Lung (tissue), 12 donors: ENCODE measurements around the gene DHX9. TPM values are rescaled to one million over a fixed set of nuclear protein-coding genes. Genes with fewer than 3 reads are reported as not detected.

ENCODE experiments used
- ATAC-seq: fragments of 200-7000 bp; cut with Tn5 transposase; one replicate; pipeline ENCODE4 v1.9.1; 2020; ENCODE audit warnings: moderate number of reproducible peaks; ENCODE audit not compliant: insufficient read depth, low FRiP score
- DNase-seq, 3 donors: peaks; one replicate each; pipeline ENCODE4 v3.0.0-alpha.2; 2013 to 2017
- H3K27ac ChIP-seq, 2 donors: one replicate each; pipeline ENCODE4 v1.5.1; 2013; ENCODE audit warnings: mild to moderate bottlenecking in 2 of 2, moderate library complexity in 2 of 2, control low read depth in 1 of 2, inconsistent platforms in 1 of 2, low read depth in 1 of 2, low read length in 1 of 2
- H3K27me3 ChIP-seq, 3 donors: one replicate each; pipeline ENCODE4 v1.5.1; 2013; ENCODE audit warnings: low read length in 2 of 3; ENCODE audit not compliant: control insufficient read depth in 3 of 3, insufficient read depth in 3 of 3
- H3K36me3 ChIP-seq, 4 donors: one replicate each; pipeline ENCODE4 v1.5.1; 2013; ENCODE audit warnings: low read length in 4 of 4, mild to moderate bottlenecking in 1 of 4, moderate library complexity in 1 of 4; ENCODE audit not compliant: control insufficient read depth in 4 of 4, insufficient read depth in 4 of 4
- H3K4me1 ChIP-seq, 5 donors: one replicate each; pipeline ENCODE4 v1.5.1; 2013; ENCODE audit warnings: low read length in 5 of 5, mild to moderate bottlenecking in 2 of 5, moderate library complexity in 1 of 5; ENCODE audit not compliant: control insufficient read depth in 5 of 5, insufficient read depth in 5 of 5
- H3K4me3 ChIP-seq: one replicate; pipeline ENCODE4 v1.5.1; 2013; ENCODE audit warnings: mild to moderate bottlenecking, control low read depth, moderate library complexity
- H3K9ac ChIP-seq, 2 donors: one replicate each; pipeline ENCODE4 v1.5.1; 2013; ENCODE audit warnings: low read length in 2 of 2, control low read depth in 1 of 2; ENCODE audit not compliant: insufficient read depth in 1 of 2
- H3K9me3 ChIP-seq, 4 donors: one replicate each; pipeline ENCODE4 v1.5.1; 2013; ENCODE audit warnings: low read length in 3 of 4, mild to moderate bottlenecking in 1 of 4, moderate library complexity in 1 of 4; ENCODE audit not compliant: control insufficient read depth in 4 of 4, insufficient read depth in 3 of 4
- WGBS, 2 donors: extraction: QIAGEN DNeasy Blood & Tissue Kit; methylation state at CpG; one replicate each; pipeline ENCODE4 v1.1.7; 2013; 5-methylcytosine and 5-hydroxymethylcytosine counted together
- polyA plus RNA-seq, 2 donors: library from polyadenylated mRNA; stranded (reverse); fragments of 200-250 nt; gene quantifications; one replicate each; pipeline ENCODE4 v1.2.1, GENCODE V29; 2013
- total RNA-seq, 2 donors: library from RNA; depleted of rRNA in 1 of 2; stranded (reverse); fragments of >200 nt in 1 of 2; gene quantifications; one replicate each; pipeline ENCODE4 v1.2.1, GENCODE V29; 2014 to 2021
- TF ChIP-seq, protein P1 (sequence below): IDR thresholded peaks from 2 replicates; pipeline ENCODE4 v1.5.1; 2012; ENCODE audit warnings: mild to moderate bottlenecking; ENCODE audit errors: control extremely low read depth, extremely low read depth
- donor health status: control.
- donor health status: control.
- donor health status: Bipolar disorder and iron deficiency.
- donor health status: healthy.
- donor health status: DM: yes; HTN: yes; CAD: no.

The DHX9 gene
- total and polyA plus RNA-seq, 4 donors, result 55.5 to 157 (median 114) TPM

DNA sequence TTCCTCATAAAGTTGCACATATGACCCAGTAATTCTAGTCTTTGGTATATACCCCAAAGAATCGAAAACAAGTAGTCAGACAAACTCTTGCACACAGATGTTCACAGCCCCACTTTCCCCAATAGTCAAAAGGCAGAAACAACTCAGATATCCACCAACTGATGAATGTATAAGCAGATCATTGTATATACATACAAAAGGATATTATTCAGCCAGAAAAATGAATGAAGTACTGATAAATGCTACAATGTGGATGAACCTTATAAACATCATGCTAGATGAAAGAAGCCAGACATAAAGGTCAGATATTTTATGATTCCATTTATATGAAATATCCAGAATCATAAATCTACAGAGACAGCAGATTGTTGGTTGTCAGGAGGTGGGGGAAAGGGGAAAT is 86.5 kb downstream of the DHX9 start:
- ATAC-seq (no peak), DNase-seq (no peak)
- H3K9ac ChIP-seq, result no peak overlapping the region
- 85 to 93% methylated on average over 1 of the region's 1 CpG for WGBS, 2 donors
- no peaks in the 10 kb centered on the region for H3K9me3 ChIP-seq
- TF ChIP-seq, protein P1, sequence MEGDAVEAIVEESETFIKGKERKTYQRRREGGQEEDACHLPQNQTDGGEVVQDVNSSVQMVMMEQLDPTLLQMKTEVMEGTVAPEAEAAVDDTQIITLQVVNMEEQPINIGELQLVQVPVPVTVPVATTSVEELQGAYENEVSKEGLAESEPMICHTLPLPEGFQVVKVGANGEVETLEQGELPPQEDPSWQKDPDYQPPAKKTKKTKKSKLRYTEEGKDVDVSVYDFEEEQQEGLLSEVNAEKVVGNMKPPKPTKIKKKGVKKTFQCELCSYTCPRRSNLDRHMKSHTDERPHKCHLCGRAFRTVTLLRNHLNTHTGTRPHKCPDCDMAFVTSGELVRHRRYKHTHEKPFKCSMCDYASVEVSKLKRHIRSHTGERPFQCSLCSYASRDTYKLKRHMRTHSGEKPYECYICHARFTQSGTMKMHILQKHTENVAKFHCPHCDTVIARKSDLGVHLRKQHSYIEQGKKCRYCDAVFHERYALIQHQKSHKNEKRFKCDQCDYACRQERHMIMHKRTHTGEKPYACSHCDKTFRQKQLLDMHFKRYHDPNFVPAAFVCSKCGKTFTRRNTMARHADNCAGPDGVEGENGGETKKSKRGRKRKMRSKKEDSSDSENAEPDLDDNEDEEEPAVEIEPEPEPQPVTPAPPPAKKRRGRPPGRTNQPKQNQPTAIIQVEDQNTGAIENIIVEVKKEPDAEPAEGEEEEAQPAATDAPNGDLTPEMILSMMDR, result no peak
- H3K4me3 ChIP-seq, result no peak overlapping the region
- H3K27me3 ChIP-seq, result no peaks in the 10 kb centered on the region
- H3K4me1 ChIP-seq, result no peaks in the 10 kb centered on the region
- H3K27ac ChIP-seq, result no peak overlapping the region
- H3K36me3 ChIP-seq, result no peaks in the 10 kb centered on the region

DNA sequence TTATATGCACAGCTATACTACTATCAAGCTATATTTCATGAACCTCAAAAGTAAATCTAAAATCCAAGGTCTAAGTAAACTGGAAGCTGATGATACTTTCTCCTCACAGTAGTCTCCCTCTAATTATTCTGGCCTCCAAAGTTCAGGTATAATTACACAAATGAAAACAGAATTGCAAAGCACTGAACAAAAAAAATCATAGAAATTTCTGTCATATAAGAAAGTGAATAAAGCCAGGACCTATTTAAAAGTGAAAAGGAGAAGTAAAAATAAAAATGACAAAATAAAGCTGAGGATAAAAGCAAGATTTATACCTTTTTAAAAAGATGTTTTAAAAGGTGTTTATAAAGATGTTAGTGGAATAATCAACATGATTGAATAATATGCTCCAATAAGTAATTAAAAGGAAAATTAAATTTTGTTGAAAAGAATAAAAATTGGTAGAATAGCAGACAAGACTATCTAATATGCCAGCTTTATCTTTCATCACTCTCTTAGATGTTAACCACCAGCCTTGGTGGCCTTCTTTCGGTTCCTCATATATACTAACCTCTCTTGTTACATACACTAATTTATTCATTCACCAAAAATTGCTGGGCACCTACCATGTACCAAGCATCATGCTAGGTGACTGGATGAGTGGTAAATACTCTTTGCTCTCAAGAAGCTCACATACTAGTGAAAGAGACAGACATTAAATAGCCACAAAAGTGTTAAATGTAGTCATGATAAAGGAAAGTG is 88.7 kb downstream of the DHX9 start:
- no peaks in the 10 kb centered on the region for H3K36me3 ChIP-seq
- H3K4me1 ChIP-seq, result no peaks in the 10 kb centered on the region
- DNase-seq, result no peak
- TF ChIP-seq, protein P1, result no peak
- H3K9me3 ChIP-seq, result no peaks in the 10 kb centered on the region
- H3K4me3 ChIP-seq, result no peak overlapping the region
- 81 to 86% methylated on average over 1 of the region's 1 CpG for WGBS, 2 donors
- no peak for ATAC-seq
- H3K27ac ChIP-seq, result no peak overlapping the region
- H3K9ac ChIP-seq, result no peak overlapping the region
- no peaks in the 10 kb centered on the region for H3K27me3 ChIP-seq

DNA sequence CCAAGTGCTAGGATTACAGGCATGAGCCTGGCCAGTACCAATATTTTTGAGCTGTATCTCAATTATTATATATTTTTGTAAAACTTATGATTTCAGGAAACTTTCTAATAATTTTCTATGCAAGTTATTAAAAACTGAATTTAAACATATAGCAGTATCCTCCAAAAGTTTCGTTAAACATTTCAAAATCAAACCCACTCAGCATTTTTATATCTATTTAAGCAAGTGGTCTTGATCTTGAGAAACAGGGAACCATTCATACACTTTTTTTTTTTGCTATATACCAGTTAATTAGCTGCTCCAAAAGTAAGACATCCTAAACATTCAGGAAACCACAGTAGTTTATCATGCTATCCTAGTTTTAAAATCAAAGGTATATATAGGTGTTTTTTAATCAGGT is 91.8 kb downstream of the DHX9 start:
- Histone ChIP-seq H3K4me1 (no peaks in the 10 kb centered on the region), H3K27ac (no peak overlapping the region), H3K36me3 (no peaks in the 10 kb centered on the region), H3K4me3 (no peak overlapping the region), H3K27me3 (no peaks in the 10 kb centered on the region), H3K9ac (no peak overlapping the region), H3K9me3 (no peaks in the 10 kb centered on the region)
- DNase-seq (no peak), ATAC-seq (no peak)
- TF ChIP-seq, protein P1, result no peak
- WGBS, 2 donors, result 76 to 77% methylated on average over 1 of the region's 1 CpG

DNA sequence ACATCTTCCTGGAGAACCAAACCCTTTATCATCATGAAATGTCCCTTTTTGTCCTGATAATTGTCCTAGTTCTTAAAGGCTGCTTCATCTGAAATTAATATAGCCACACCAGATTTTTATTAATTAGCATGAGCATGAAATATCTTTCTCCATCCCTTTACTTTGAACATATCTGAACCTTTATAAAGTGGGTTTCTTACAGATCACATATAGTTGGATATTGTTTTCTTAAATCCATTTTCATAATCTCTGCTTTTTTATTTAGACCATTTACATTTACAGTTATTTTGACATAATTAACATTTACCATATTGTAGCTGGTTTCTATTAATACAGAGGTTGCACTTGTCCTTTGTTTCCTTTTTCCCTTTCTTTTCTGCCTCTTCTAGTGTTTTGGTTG is 96.6 kb downstream of the DHX9 start:
- Histone ChIP-seq H3K4me1 (no peaks in the 10 kb centered on the region), H3K9me3 (no peaks in the 10 kb centered on the region), H3K9ac (no peak overlapping the region), H3K36me3 (no peaks in the 10 kb centered on the region), H3K4me3 (no peak overlapping the region), H3K27ac (no peak overlapping the region), H3K27me3 (peaks cover 0 to 5% (median 2%) of the 10 kb centered on the region in 3 donors)
- no peak for ATAC-seq
- TF ChIP-seq, protein P1, result no peak
- DNase-seq, result no peak
